Measurements from ENCODE around the gene AHRR. TPM values are rescaled to one million over a fixed set of nuclear protein-coding genes. Genes with fewer than 3 reads are reported as not detected.

AHRR gene
- total RNA-seq, 1 experiment from 2014 or later: 1.9 TPM

GRCh38 chr5:479566-480319 is 158.2 kb downstream of the AHRR start:
- no peak for ATAC-seq
- no peak overlapping the region for H2AFZ ChIP-seq (ENCODE audit: low read length)
- POLR2A ChIA-PET (ENCODE audit: unreplicated experiment): no interaction called here
- H4K20me1 ChIP-seq (ENCODE audit: low read length): no peaks in the 10 kb centered on the region
- no peak overlapping the region for H3K4me3 ChIP-seq (ENCODE audit: low read length)
- no peaks in the 10 kb centered on the region for H3K36me3 ChIP-seq (ENCODE audit: low read depth, low read length)
- CTCF ChIA-PET: no interaction called here
- H3F3A ChIP-seq (ENCODE audit: low read length, unreplicated experiment): no peaks in the 10 kb centered on the region
- no peak overlapping the region for H3K27ac ChIP-seq (ENCODE audit: low read length)
- BruUV-seq (replicated peaks): no TSS peak
- H3K9me2 ChIP-seq (replicated peaks; ENCODE audit: low read length): no peaks in the 10 kb centered on the region
- H3K9ac ChIP-seq (ENCODE audit: low read length): no peak overlapping the region
- intact Hi-C loops (cut with micrococcal nuclease): loop anchor here (10.0 kb wide), 1 partner anchor 135 kb away; the partner anchor contains the start of gene CEP72
- no peaks in the 10 kb centered on the region for H3K27me3 ChIP-seq (ENCODE audit: low read length)
- H3K79me2 ChIP-seq (ENCODE audit: low read length): peaks cover 4% of the 10 kb centered on the region; the same call in 1 of the 2 replicates
- no peak for TF ChIP-seq CTCF (conservative IDR thresholded peaks at IDR 0.05; ENCODE audit: low read depth, low read length)
- TF ChIP-seq EZH2phosphoT487 (IDR thresholded peaks at IDR 0.05; ENCODE audit: borderline replicate concordance, low read length): no peak
- TF ChIP-seq EZH2 (IDR thresholded peaks at IDR 0.05; ENCODE audit: low read length, unreplicated experiment): no peak
- DNase-seq: no peak
- H3K4me1 ChIP-seq (ENCODE audit: insufficient read depth, low read length): peaks cover 6% of the 10 kb centered on the region; the same call in 1 of the 2 replicates
- no peaks in the 10 kb centered on the region for H3K9me3 ChIP-seq (ENCODE audit: low read length)
- H3K4me2 ChIP-seq (ENCODE audit: low read length): no peak overlapping the region

- BruUV-seq (replicated peaks): no TSS peak
- no peaks in the 10 kb centered on the region for H3K9me3 ChIP-seq (ENCODE audit: low read length)
- CTCF ChIA-PET: no interaction called here
Observed at GRCh38 chr5:481347-481746, 159.8 kb downstream of the AHRR start.

More at GRCh38 chr5:481347-481746, 159.8 kb downstream of the AHRR start:
- Histone ChIP-seq H4K20me1 (ENCODE audit: low read length) (no peaks in the 10 kb centered on the region), H3K27me3 (ENCODE audit: low read length) (no peaks in the 10 kb centered on the region), H3F3A (ENCODE audit: low read length, unreplicated experiment) (no peaks in the 10 kb centered on the region), H3K4me1 (ENCODE audit: insufficient read depth, low read length) (no peaks in the 10 kb centered on the region), H3K4me3 (ENCODE audit: low read length) (no peak overlapping the region), H3K9me2 (replicated peaks; ENCODE audit: low read length) (no peaks in the 10 kb centered on the region), H3K36me3 (ENCODE audit: low read depth, low read length) (no peaks in the 10 kb centered on the region), H3K27ac (ENCODE audit: low read length) (no peak overlapping the region), H3K9ac (ENCODE audit: low read length) (no peak overlapping the region), H2AFZ (ENCODE audit: low read length) (no peak overlapping the region), H3K79me2 (ENCODE audit: low read length) (no peaks in the 10 kb centered on the region), H3K4me2 (ENCODE audit: low read length) (no peak overlapping the region)
- POLR2A ChIA-PET (ENCODE audit: unreplicated experiment): no interaction called here
- TF ChIP-seq EZH2 (IDR thresholded peaks at IDR 0.05; ENCODE audit: low read length, unreplicated experiment) (no peak), CTCF (conservative IDR thresholded peaks at IDR 0.05; ENCODE audit: low read depth, low read length) (no peak), EZH2phosphoT487 (IDR thresholded peaks at IDR 0.05; ENCODE audit: borderline replicate concordance, low read length) (no peak)
- ATAC-seq (no peak), DNase-seq (no peak)
- intact Hi-C loops (cut with micrococcal nuclease): no loop called here
